GM18499 (cell line): ENCODE data around the gene OR52M1.

Experiments
- ATAC-seq: cut with Tn5 transposase; IDR thresholded peaks from one replicate; pipeline ENCODE4 v1.9.1; 2021; ENCODE audit warnings: moderate number of reproducible peaks; ENCODE audit not compliant: insufficient read depth, unreplicated experiment

Gene OR52M1

GRCh38 chr11:4560467-4560866 lies 15.5 kb downstream of the OR52M1 start:
- ATAC-seq: no peak

- ATAC-seq: no peak
Measured at GRCh38 chr11:4565371-4565770, 20.4 kb downstream of the OR52M1 start.

GRCh38 chr11:4569075-4569474 lies 24.1 kb downstream of the OR52M1 start:
- ATAC-seq: no peak

DNA sequence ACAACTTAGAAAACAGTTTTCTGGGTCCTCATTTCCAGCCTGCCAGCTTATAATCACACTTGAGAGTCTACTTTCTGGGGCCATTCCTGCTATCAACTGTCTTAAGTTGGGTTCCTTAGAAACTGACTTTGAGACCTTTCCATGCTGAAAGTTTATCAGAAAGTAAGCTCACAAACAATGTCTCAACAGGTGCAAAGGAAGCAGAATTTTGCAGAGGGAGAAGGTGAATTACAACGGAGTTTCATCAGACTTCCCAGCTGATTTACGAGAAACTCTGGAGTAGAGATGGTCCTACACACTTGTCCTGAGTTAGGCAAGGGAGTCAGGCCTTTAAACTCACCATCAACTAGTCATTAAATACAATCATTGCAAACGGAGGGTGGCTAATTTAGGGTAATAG lies 31.9 kb downstream of the OR52M1 start:
- no peak for ATAC-seq

DNA sequence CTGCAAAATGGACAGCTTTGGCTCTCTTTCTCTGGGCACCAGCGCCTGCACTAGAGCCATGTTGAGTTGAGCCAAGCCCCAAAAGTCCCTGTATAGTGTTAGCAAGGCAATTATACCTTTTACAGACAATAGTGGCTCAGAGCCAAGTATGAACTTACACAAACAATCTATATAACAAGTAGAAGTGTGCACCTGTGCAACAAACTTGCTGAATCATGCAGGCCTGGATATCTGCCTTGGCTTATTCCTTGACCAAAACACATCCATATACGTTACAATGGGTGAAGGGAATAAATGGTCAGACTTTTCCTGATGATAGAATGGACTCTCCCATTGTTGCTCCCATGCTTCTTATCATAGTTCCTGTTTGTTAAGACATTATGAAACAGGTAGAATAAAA lies 32.8 kb downstream of the OR52M1 start:
- ATAC-seq: no peak

GRCh38 chr11:4578624-4579023 lies 33.6 kb downstream of the OR52M1 start:
- no peak for ATAC-seq

GRCh38 chr11:4580124-4580523 lies 35.1 kb downstream of the OR52M1 start:
- ATAC-seq: no peak

- ATAC-seq: no peak
Measured at GRCh38 chr11:4581443-4581842, 36.5 kb downstream of the OR52M1 start, which contains the start of gene OR52I2. Gene OR52I2 (plus strand): TSS chr11:4581743.

DNA sequence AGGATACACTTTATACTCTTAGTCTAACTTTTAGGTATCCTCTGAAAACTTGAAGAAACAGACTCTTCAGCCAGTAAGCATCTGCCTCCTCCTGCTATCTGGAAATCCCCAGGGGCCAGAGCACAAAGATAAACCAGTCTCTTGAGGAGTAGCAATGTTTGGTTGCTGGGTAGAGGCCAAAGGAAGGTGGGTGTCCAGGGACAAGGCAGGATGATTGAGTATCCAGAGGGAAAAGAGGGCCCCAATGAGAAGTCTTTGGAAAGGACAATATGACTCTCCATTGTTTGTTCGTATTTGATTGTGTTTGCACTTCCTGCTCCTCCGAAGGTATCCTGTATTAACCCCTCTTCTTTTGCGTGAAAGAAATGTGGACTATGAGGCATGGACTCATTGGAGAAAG lies 44.0 kb downstream of the OR52M1 start:
- no peak for ATAC-seq

DNA sequence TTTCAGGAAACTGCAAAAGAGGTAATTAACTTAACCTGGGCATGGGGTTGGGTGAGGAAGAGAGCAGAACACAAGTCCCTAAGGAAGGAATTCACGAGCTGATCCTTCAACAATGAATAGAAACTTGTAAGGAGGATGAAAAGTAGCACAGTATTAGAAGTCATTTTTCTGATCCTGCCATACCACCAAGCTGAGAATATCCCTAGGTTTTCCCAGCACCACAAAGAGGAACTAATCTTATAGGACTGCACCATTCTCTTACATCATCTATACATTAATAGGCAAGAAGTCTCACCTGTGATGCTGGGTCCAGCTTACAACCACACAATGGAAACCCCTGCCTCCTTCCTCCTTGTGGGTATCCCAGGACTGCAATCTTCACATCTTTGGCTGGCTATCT lies 48.7 kb downstream of the OR52M1 start, which contains the start of gene OR52I1:
Gene OR52I1, plus strand, starts transcription at position 301 of the 400 bp plus-strand sequence. Its CDS starts 0 bp downstream, at position 301.
- no peak for ATAC-seq
